ENCODE measurements around the gene TRAK1.
A peak's percentile ranks its signal among the peaks of the same experiment; 100 is the strongest.
"Not testable (repeated sequence)": the region's sequence is repeated elsewhere in the genome, so short reads cannot be mapped to it uniquely, and the experiment has no call there.

The TRAK1 gene

GRCh38 chr3:42099020-42099765, 8.0 kb downstream of the TRAK1 start:
- DNase-seq: no peak

DNA sequence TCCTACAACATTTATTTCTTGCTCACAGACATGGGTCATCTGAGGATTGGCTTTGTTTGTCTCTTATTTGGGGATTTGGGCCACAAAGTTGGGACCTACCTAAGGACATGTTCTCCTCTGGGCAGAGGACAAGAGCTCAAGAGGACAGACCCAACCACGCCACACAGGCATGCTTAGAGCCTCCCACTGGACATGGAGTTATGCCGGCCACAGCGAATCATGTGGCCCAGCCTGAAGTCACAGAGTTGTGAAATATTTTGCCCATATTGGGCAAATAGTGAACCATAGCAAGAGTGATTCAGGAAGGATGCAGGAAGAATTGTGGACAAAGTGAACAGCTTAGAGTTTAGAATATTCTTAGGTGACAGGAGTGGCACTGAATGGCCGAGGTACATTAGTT, 9.9 kb downstream of the TRAK1 start:
- DNase-seq: no peak

DNA sequence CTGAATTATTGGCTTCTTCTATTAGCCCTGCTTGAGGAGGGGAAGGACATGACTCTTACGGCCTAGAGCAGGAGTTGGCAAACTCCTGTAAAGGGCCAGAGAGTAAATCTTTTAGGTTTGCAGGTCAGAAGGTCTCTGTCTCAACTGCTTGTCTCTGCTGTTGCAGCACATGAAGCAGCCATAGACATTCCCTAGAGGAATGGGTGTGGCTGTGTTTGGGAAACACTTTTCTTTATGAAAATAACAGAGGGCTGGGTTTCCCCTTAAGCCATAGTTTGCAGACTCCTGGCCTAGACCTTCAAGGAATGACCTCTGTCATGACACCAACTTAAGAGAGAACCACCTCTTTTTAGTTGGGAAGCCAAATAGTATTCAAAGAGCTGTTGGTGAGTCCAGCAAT, 10.3 kb downstream of the TRAK1 start:
- no peak for DNase-seq

- DNase-seq: no peak
These were observed 11.4 kb downstream of the TRAK1 start for GRCh38 chr3:42102571-42102970.

GRCh38 chr3:42103921-42104665, 12.9 kb downstream of the TRAK1 start:
- DNase-seq: not testable (repeated sequence)

DNA sequence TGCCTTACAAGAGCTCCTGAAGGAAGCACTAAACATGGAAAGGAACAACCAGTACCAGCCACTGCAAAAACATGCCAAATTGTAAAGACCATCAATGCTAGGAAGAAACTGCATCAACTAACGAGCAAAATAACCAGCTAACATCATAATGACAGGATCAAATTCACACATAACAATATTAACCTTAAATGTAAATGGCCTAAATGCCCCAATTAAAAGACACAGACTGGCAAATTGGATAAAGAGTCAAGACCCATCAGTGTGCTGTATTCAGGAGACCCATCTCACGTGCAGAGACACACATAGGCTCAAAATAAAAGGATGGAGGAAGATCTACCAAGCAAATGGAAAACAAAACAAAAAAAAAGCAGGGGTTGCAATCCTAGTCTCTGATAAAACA, 14.8 kb downstream of the TRAK1 start:
- DNase-seq: not testable (repeated sequence)

DNA sequence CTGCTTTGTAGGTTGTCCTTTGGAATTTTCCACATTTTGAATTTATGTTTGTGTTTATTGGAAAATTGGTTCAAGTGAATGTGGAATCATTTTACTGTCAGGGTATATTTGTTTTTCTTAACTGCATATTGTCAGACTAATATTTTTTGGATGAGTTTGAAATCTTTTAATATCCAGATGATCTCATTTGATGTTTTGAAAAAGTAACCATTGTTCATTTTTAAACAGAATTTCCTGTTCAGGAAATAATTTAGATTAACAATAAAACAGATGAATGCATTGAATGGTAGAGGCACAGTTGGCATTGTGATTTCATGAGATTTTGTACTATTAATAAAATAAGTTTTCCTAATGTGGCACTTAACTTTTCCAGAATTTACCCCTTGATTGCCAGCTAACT, 15.5 kb downstream of the TRAK1 start:
- DNase-seq: no peak

- DNase-seq: no peak
These were observed 19.5 kb downstream of the TRAK1 start for GRCh38 chr3:42110631-42111030.

DNA sequence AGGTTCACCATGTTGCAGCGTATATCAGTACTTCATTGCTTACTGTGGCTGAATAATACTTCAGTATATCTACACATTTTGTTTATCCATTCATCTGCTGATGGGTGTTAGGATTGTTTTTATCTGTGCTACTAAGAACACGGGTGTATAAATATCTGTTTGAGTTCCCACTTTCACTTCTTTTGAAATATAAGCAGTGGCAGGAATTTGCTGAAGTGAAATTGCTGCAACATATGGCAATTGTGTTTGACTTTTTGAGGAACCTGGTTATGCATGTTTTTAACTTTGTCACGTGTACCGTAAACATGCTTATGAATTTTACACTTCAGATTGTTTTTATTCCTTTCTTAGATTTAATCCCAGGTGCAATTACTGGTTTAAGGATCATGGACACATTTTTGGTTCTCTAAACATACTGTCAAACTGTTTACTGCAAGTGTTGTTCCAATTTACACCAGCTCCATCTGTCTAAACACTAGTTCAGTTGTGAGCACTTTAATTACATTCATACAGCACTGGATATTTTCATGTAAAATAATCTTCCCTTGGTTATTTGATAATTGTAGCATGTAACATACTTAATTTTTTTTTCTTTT, 23.1 kb downstream of the TRAK1 start:
- no peak for DNase-seq

DNA sequence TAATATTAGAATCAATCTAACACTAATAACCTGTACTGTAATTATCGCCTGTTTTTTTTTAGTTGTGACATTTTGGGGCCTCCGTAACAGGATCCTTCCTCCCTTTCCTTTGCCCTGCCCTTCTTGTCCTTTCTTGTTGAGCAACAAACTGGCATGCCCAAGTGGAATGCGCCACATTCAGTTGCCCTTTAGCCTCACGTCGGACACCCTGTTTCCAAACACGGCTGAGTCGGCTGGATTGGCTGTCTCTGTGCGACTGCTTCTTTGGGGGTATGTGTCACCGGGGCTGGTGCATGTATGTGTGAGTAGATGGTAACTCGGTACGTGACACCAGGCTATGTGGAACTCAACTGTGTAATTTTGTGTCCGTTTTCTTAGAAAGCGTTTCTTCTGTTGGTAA, 24.1 kb downstream of the TRAK1 start:
- DNase-seq: no peak

DNA sequence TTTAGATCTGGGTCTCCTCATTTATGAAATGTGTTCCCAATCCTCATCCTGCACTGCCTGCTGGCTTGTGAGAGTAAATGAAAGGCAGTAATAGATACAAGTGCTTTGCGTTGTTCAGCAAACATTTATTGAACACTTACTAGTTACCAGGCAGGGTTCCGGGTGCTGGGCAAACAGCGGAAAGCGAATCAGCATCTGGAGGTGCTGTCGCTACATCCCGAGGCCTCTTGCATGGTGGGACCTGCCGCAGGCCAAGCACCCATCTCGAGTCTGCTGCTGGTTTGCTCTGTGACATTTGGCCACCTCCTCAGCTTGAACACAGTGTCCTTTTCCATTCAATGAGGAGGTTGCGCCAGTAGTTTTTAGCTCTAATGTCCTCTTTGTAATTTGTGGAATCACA, 24.8 kb downstream of the TRAK1 start:
- no peak for DNase-seq

- DNase-seq: no peak
These were observed 25.3 kb downstream of the TRAK1 start for GRCh38 chr3:42116466-42116865.

DNA sequence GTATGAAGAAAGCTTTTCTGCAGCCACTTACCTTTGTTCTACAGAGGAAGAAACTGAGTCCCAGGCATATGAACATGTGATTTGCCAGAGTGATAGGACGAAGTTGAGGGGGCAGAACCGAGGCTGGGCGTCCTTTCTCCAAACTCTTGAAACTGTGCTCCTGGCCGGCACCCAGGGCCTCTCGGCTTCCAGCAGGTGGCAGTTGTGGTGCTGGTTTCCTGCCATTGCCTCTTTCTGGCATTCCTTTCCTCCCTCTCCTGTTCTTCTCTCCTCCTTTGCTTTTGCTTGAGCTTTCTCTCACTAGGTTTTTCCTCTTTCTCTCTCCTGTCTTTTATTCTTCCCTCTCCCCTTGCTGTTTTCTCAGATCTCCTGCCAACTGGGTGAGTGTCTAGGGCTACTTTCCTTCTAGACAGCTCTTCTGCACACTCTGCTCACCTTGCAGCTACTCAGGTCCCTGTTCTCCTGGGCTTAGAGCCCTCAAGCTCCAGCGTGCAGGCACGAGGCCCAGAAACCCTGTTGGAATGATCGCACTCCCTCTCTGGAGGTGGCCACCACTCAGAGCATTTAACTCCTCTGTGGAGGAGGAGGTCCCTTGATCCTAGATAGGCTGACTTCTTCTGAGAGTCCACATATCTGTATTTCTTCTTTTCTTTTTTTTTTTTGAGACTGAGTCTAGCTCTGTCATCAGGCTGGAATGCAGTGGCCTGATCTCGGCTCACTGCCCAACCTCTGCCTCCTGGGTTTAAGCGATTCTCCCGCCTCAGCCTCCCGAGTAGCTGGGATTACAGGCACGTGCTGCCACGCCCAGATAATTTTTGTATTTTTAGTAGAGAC, 26.2 kb downstream of the TRAK1 start:
- DNase-seq: no peak

- DNase-seq: peak; percentile 9
These were observed 27.7 kb downstream of the TRAK1 start for GRCh38 chr3:42118762-42119361.

DNA sequence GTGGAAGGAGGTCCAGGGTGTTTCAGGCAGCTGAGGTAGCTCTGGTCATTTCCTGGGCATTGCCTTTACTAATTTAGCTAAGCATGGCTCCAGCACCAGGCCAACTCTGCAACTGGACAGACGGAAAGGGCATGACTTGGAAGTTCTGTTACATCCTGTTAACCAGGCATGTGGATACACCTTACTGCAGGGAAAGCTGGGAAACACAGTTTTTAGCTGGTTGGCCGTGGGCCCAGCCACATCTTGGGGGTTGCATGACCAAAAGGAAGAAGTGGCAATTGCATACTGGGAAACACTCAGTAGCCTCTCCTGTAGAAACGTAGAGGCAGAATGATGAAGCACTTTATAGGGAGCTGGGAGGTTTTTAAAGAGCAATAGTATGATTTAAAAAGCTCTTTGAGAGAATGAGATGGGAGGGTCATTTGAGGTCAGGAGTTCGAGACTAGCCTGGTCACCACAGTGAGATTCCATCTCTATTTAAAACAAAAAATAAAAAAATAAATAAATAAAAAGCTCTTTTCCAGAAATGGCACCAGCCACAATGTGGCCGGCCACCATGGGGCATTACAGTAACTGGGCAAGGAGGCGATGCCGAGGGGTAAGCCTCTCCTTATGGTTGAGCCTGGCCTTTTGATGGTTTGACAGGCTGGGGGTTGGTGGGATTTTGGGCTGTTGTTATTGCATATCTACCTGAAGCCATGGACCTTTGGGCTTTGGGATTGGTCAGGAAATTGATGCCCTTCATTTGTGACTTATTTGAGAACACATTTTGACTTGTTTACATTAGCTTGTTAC, 28.6 kb downstream of the TRAK1 start:
- DNase-seq: no peak

DNA sequence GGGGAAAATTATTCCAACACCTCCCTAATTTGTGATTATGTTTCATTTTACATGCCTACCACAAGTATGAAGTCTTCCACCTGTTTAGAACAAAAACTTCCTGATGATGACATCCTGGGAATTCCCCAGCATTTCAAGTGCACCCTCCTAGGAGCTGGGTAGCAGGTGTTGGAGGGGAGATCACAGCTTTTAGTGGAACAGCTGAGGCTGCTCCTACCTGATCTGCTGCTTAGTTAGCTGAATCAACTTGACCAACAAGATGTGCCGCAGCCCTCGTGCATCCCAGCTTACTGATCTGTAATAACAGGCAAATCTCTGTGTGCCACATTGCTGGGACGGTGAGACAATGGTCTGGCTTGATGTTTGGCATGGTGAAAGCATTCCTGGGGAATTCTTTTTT, 29.7 kb downstream of the TRAK1 start:
- DNase-seq: no peak

DNA sequence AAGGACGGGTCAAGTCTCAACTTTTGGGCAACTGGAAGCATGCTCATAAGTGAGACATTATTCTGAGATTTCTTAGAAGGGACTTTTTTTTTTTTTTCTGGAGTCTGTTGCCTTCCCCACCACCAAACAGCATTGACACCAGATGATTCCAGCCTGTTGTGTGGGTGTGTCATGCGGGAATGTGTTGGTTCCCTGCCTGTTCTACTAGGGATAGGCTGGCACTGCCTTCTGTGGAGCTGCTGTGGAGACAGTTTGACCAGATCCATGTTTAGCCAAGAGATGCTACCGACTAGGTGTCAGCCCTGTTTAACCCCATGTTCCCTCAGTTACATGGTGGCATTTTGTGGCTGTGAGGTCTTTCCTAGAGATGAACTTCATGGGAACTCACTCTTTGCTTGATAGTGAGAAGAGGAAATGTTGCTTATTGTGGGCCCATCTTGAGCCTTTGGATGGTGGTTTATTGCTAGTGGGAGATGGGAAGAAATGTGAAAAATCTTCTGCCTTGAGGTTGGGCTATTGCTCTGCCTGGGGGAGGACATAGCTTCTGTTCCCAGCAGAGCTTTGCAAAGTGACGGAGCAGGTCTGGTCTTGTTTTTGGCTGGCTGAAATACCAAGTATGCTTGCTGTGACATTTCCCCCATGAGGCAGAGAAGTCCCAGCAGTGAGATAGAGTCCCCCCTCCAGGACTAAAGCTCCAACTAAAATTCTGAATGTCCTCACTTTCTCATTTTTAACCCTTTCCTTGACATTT, 31.3 kb downstream of the TRAK1 start:
- DNase-seq: no peak

GRCh38 chr3:42123012-42123581, 31.9 kb downstream of the TRAK1 start:
- no peak for DNase-seq

- DNase-seq: no peak
These were observed 32.9 kb downstream of the TRAK1 start for GRCh38 chr3:42123824-42124658.

DNA sequence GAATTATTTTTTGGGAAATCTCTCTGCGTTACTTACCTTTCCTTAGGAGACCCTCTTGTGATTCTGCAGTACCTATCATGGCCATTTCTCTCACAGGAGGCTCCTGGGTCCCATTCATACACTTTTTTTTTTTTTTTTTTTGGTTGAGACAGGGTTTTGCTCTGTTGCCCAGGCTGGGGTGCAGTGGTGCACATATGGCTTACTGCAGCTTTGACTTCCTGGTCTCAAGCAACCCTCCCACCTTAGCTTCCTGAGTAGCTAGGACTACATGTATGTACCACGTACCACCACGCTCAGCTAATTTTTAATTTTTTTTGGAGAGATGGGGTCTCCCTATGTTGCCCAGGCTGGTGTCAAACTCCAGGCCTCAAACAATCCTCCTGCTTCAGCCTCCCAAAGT, 36.1 kb downstream of the TRAK1 start:
- no peak for DNase-seq
